Neural cell (in vitro differentiated cells): ENCODE results near the gene CFAP45.

ENCODE experiments used
- CTCF ChIP-seq: fragments of 450-650 bp; IDR thresholded peaks from 2 replicates; pipeline ENCODE4 v1.5.1; 2014; ENCODE audit warnings: antibody characterized with exemption, mild to moderate bottlenecking, moderate library complexity; ENCODE audit not compliant: poor library complexity, severe bottlenecking
- RAD21 ChIP-seq: fragments of 450-650 bp; conservative IDR thresholded peaks from 2 replicates; pipeline ENCODE4 v1.6.1; 2014; ENCODE audit warnings: antibody characterized with exemption, mild to moderate bottlenecking, moderate library complexity

GRCh38 chr1:159935305-159935704 is 35.3 kb upstream of the CFAP45 start:
- TF ChIP-seq CTCF (no peak), RAD21 (no peak)
